UCSD-AML1 (cell line): ENCODE measurements around the gene PCBP3.
"Not testable (repeated sequence)": the region's sequence is repeated elsewhere in the genome, so short reads cannot be mapped to it uniquely, and the experiment has no call there.

Source experiments
- DNase-seq: peaks from one replicate; lab custom pipeline; 2025; ENCODE audit not compliant: unreplicated experiment; lab: John Stamatoyannopoulos, UW

PCBP3 gene

DNA sequence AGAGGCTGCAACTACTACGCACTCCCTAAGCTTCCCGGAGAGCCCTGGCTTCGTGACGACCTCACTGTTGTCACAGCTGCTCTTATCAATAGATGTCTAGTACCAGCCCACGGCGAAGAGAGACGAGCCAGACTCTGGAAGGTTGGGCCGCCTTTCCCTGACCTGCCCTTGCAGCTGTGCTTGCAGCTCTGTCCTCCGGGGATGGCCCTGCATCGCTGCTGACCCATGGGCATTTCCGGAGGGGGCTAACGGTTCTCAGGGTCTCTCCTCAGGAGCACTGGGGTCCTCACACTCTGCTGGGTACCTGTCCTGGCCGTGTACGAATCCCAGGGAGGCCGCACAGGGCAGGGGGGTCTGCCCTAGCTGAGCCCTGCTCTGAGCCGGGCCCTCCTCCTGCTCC lies 244.3 kb downstream of the PCBP3 start:
- no peak for DNase-seq

DNA sequence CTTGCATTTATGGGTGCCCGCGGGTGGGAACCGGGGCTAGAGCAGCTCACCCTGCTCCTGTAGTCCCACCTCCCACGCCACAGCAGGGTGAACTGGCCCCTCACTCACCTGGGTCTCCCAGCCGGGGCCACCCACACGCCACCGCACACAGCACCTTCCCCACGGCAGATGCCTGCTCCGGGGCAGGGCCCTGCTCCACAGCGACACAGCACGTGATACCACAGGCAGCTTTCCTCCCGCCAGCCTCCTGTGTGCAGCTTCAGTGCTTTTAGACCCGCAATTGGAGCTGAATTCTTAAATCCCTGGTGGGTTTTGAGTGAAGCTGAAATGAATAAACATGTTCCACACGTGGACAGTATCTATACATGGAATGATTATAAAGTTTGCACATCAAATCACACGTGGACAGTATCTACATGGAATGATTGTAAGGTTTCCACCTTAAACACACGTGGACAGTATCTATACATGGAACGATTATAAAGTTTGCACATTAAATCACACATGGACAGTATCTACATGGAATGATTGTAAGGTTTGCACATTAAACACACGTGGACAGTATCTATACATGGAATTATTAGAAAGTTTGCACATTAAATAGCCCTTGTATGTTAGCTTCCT lies 245.0 kb downstream of the PCBP3 start:
- no peak for DNase-seq

DNA sequence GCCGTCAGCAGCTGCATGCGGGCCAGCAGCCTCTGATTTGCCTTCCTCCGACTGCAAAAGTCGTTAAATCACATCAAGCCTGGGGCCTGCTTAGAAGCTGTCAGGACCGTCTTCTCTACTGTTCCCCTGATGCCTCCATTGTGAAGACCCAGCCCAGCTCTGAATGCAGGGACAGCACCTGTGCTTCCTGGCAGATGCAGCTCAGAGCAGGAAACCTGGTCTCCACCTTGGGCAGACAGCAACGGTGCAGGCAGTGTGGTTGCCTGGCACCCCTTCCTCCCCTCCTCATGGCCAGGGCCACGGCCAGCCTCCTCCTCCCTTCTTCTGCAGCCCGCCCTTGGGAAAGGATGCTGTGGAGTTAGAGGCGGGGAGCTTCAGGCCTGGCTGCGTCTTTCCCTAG lies 245.7 kb downstream of the PCBP3 start:
- DNase-seq: no peak

DNA sequence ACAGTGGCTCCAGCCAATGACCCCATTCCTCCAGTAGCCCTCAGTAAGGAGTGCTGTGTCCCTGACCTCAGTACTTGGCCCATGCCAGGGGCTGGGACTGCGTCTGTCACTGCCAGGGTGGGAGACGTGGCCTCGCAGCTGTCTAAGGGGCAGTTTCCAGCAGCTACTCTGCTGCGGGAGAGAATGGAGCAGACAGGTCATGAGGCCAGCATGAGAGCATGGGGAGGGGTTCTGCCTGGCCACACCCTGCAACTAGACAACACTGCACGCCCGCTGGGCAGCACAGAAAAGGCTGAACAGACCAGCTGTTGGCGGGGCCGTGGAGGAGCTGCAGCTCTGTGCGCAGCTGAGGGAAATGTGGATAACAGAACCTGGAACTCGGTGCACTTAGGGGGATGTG lies 246.4 kb downstream of the PCBP3 start:
- no peak for DNase-seq

DNA sequence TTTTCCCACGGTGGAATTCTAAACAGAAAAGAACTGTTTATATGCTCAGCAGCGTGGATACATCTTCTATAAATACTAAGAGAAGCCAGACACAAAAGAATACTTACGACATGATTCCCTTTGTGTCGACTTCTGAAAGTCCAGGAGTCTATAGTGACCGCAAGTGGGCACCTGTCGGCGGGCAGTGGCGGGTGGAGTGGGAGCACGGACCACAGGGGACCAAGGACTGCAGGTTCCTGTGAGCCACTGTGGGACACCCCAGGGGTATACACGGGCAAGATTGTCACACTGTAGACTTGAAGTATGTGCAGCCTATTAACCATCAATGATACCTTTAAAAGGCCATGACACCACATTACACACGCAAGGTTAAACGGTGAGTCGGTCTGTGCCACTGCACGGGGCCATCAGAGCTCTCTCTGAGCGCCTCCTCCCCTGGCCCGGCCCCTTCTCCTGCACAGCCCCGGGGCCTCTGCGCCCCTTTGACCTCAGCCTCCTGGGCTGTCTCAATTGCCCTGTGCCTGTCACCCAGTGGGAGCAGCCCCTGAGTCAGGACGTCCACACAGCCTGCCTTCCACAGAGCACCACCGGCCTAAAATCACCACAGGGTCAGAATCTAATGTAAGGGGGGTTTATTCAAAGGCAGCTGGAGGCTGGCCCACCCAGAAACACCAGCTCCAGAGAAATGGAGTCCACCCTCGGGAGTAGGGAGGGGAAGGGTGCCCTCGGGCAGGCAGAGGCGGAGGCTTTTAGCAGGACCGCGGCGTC lies 248.0 kb downstream of the PCBP3 start:
- no peak for DNase-seq

DNA sequence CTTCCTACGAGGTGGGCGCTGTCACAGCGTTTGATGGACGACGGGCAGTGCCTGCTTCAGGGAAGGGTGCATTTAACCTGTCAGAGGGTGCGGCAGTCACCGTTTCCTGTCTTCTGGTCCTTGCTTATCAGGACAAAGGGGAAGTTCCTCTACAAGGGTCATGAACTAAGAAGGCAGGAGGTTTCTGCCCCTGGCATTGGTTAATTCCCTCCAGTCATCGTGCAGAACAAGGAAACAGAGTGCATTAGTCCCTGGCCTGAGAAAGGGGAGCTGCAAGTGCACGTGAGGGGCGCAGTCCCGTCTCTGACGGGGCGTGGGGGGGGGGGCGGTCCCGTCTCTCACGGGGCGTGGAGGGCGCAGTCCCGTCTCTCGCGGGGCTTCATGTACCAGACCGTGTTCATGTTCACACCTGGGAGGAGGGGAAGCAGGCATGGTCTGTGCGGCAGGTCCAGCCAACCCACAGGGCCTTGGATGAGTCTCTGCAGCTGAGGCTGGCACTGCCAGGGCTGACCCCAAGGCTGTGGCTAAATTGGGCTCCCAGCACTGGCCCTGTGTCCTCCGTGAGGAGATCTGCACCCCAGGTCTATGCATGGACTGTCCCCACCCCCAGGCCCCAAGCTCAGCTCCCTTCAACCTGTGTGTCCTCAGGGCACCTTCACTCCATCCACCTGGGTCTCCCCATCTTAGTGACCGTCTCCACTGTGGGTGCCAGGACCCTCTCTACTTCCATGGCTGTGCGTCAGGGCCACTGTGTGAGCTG lies 248.8 kb downstream of the PCBP3 start:
- peak; percentile 83 for DNase-seq

DNA sequence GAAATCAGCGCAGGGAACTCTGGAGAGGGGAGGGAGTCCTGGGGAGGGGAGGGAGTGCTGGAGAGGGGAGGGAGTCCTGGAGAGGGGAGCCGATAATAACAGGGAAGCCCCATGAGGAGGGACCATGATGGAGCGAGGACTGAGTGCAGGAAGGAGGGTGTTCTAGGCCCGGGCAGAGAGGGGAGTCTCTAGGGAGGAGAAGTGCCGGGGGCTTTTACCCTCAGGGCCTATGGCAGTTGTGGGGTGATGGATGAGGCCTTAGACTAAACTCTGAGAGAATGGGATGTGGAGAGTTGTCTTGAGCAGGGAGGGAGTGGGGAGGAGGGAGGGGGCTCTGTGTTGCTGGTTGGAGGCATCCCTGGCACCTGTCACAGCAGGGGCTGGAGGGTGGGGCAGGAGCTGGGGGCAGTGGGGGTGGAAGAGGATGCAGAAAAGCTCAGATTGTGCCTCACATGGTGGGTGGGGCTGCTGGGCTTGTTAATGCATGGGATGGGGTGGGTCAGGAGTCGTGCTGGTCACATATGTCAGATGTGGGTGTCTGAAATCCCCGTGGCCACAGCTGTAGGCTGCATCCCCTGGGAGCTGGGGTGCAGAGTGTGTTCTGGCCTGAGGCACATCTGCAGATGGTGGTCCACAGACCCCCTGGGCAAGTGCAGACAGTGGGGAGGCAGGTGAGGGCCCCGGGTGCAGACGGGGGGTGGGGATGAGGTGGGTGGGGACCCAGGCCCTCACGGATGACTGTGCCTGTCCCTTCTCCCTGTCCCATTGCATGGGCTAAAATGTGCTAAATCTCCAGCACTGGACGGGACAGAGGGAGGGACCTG lies 249.6 kb downstream of the PCBP3 start:
- DNase-seq: no peak

DNA sequence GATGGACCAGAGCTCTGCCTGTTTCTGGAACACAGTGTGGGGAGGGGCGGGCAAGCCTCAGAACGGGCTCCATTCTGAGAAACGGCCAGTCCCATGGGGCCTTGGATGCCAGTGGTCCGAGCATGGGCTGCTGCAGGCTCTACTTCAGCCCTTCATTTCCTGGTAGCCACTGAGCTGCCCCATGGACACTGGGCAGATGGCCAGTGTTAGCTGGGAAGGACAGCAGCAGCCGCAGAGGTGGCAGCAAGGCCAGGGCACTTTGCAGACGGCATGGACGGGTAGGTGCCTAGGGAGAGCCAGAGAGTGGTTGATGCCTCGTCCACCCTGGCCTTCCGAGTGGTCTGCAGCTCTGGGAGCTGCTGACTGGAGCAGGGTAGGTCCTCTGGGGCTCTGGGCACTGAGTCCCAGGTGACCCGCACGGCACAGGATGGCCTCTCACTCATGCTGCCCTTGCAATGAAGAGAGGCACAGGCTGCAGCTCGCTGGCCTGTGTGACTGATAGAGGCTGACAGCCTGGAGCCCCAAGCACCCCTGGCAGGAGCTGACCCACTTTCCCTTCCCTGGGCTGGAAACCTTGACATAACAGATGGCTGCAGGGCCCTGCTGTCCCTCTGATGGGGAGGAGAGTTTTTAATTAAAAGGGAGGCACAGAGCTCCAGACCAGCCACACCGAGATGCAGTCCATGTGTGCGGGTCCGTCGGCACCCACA lies 250.4 kb downstream of the PCBP3 start:
- no peak for DNase-seq

DNA sequence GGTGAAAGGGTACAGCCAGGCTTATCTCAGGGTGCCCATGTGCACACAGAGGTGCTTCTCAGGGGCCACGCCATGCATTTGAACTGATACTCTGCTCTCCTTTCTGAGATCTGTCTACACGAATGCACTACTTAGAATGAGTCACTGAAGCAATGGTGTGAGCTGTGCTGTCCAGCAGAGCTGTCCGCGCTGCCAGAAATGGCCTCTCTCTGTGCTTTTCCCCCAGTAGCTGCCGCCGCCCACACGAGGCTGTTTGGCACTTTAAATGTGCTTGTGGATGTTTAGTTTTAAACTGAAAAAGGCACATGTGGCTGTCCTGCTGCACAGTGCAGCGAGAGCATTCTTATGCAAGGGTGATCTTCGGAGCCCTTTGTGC lies 250.9 kb downstream of the PCBP3 start:
- no peak for DNase-seq

DNA sequence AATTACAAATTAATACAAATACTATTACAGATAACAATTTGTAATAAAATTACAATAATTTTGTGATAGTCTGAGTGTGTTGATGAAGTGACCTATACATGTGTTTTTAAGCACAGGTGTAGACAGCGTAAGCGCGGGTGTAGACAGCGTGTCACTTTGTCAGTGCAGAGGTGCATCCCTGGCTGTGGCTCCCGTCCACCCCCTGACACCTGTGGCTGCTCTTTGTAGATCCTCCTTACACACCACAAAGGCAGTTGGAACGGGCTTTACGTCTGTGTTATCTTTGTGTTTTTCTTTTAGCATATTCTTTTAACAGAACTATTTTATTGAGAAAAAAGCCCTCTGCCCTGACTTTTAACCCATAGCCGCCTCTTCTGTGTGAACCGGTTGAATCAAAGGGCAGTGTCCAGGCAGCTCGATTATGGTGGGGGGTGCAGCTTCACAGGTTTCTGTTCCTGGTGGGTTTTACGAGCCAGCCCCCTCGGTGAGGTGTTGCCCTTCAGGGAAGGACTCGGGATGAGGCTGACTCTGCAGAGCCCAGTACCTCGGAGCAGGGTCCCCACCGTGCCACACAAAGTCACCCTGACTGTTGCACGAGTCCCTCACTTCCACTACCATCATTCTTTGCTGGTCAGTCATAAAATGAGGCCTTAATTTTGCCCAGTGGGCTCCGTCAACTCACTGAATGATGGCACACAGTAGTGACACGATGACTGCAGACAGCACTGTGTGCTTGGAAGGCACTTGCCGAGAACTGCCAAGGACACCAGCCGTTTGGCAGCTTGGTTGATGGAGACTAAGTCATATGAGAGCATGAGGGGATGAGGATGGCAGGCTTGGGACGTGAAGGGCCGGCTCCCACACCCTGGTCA lies 251.6 kb downstream of the PCBP3 start:
- no peak for DNase-seq

DNA sequence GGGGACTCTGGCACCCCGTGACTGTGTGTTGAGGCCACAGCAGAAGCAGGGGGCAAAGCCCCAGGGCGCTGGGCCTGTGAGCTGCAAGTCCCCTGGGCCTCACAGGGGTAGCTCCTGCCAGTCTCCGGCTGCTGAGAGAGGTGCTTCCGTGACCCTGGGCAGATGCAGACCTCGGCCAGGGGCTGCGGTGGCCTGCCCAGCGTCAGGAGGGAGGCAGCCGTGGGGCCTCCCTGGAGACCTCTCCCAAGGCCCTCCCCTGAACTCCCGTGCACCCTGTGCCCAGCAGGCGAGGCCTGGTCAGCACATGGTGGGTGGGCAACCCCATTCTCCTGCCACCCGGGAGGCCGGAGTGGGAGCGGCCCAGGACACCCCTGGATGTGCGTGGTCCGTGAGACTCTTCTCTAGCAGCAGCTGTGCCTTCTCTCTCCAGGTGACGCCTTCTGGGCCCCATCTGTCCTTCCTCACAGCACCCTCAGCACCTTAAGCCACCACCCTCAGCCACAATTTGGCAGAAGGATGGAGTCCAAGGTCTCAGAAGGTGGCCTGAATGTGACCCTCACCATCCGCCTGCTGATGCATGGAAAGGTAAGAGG lies 252.3 kb downstream of the PCBP3 start:
- DNase-seq: no peak

DNA sequence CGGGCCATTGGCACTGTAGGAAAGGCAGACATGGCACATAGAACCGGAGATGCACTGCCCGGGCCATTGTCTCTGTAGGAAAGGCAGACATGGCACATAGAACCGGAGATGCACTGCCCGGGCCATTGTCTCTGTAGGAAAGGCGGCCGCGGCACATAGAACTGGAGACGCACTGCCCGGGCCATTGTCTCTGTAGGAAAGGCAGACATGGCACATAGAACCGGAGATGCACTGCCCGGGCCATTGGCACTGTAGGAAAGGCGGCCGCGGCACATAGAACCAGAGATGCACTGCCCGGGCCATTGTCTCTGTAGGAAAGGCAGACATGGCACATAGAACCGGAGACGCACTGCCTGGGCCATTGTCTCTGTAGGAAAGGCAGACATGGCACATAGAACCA lies 252.9 kb downstream of the PCBP3 start:
- DNase-seq: not testable (repeated sequence)

DNA sequence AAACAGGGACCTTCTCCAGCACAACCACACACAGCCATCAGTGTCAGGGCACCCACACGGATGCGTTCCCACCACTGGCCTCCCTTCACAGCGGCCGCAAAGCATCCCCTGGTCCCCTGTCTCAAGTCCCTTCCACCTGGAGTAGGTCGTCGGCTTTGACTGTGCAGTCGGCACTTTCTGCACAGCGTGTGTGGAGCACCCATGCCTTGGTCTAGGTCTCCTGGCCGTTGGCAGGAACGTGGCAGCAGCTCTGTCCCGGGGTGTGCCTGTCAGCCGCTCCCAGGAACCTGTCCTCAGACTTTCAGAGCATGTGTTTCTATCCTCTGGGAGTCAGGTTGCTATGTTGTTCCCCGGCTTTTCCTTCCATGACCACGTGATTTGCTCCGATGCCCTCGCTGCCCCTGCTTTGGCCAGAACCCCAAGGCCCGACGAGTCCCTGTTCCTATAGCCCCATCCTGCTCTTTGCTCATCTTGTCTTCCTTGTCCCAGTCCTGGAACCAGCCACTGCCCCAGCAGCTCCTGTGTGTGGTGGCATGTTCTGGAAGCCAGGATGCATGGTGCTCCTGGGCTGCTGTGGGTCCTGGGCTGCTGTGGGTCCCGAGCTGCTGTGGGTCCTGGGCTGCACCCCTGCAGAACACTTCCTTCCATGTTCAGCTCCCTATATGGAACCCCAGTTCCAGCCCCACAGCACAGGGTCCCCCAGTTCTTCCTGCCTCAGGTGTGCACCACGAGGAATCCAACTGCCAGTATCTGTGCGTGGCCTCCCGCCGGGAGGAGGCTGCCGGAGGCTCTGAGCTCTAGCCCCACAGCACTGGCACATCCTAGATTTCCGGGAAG lies 253.9 kb downstream of the PCBP3 start:
- no peak for DNase-seq

DNA sequence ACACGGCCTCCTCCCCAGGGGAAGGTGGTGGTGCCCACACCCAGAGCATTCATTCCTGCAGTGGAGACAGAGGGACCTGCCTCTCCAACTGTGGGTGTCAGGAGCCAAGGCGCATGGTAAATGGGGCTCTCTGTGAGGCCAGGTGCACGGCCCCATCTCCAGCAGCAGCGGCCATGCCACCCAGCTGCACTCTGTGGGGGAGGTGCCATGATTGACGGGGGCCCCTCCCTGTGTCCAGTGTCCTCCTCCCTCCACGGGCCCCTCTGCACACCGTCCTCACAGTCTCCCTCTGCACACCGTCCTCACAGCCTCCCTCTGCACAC lies 254.5 kb downstream of the PCBP3 start:
- no peak for DNase-seq

DNA sequence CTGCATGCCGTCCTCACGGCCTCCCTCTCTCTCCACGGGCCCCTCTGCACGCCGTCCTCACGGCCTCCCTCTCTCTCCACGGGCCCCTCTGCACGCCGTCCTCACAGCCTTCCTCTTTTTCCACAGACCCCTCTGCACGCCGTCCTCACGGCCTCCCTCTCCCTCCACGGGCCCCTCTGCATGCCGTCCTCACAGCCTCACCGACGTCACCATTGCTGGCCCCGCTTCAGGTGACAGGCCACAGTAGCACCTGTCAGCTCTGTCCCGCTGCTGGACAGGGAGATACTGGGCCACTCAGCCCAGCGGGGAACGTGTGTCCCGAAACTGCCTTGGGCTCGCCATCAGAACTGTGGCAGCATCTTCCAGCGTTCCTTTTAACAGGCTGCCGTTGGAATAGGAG lies 255.3 kb downstream of the PCBP3 start:
- no peak for DNase-seq

DNA sequence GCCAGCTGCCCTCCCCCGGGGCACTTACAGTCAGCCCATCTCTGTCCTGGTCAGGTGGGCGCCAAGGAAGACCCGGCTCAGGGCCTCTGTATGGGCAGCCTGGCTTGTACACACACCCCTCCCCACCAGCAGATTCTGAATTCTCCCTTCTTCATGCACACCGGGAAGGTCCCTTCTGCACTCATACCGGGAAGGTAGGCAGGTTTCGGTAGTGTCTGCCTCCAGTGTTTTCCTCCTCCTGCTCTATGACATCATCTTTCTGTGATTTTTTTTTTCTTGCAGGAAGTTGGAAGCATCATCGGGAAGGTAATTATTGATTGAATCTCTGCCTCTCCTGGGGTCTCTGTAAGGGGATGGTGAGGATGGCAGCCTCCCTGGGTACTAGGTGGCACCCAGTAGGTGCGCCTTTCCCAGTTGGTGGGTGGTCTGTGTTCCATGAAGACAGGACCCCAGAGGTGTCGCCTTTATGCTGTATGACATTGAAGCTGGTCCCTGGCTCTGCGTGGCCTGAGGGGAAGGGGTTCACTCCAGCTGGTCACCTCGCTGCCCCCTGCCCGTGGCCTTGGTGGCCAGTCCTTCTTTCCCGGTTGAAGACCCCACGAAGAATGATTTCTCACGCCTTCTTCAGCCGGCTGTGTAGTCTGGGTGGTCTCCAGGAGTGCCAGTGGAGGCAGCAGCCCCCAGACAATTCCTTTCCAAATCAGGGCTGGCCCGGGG lies 255.9 kb downstream of the PCBP3 start:
- DNase-seq: no peak

DNA sequence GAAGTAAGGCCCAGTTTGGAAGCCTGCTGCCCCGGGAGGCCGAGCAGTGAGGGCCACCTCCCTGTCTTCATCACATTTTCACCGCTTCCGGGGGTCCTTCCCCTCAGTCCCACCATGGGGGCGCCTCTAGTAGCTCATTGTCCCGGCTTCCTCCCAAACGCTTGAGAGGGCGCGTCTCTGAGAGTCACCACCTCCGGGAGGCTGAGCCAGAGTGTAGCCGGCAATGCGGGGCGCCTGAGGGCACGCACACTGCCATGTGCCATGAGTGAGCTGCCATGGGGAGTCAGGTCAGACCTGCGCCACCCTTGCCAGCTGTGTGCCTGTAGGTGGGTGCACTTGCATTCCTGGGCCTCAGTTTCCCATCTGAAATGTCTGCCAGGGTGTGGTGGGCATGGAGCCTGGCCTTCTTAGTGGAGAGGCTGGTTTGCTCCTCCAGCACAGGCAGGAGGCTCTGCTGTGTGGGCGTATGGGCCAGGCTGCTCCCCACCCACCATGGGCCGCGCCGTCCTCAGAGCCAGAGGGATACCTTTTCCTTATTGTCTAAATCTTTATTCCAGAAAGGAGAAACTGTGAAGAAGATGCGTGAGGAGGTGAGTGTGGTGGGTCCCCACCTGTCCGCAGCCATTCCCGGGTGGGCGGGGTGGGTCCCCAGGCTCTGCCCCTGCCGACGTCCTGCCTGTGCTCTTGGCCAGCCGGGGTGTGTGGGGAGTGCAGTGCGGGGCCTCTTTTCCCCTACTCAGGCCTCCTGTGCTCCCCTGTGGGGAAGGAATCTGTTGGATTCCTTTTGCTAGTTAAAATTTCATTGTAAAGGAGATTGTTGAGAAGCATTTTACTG lies 256.7 kb downstream of the PCBP3 start:
- no peak for DNase-seq
